GM18507 (cell line): ENCODE results near the gene GID8.
A peak's percentile ranks its signal among the peaks of the same experiment; 100 is the strongest.
"Not testable (repeated sequence)": the region's sequence is repeated elsewhere in the genome, so short reads cannot be mapped to it uniquely, and the experiment has no call there.

Experiments used
- DNase-seq: peaks from one replicate; pipeline ENCODE4 v3.0.0; 2011; ENCODE audit warnings: low read depth; ENCODE audit not compliant: insufficient read length; ENCODE audit errors: extremely low spot score
- FAIRE-seq: peaks from 2 replicates; lab custom pipeline; 2011; peaks lifted over from hg19 to GRCh38; lab: Jason Lieb, UNC

Gene GID8

GRCh38 chr20:62918147-62918546 is 19.8 kb upstream of the GID8 start:
- FAIRE-seq: peak; percentile 12
- DNase-seq: no peak

GRCh38 chr20:62918831-62919230 is 19.1 kb upstream of the GID8 start:
- no peak for DNase-seq
- no peak for FAIRE-seq

- DNase-seq: no peak
- FAIRE-seq: no peak
Measured at GRCh38 chr20:62920039-62920645, 17.8 kb upstream of the GID8 start.

GRCh38 chr20:62921119-62921687 is 16.7 kb upstream of the GID8 start:
- FAIRE-seq: peak; percentile 31
- no peak for DNase-seq

GRCh38 chr20:62922451-62922921 is 15.5 kb upstream of the GID8 start:
- no peak for DNase-seq
- FAIRE-seq: no peak

- FAIRE-seq, DNase-seq: not testable (repeated sequence)
Measured at GRCh38 chr20:62923059-62923668, 14.8 kb upstream of the GID8 start.

GRCh38 chr20:62923669-62924441 is 14.1 kb upstream of the GID8 start:
- FAIRE-seq (no peak), DNase-seq (no peak)

GRCh38 chr20:62924442-62925075 is 13.4 kb upstream of the GID8 start:
- FAIRE-seq (no peak), DNase-seq (no peak)

- DNase-seq: no peak
- FAIRE-seq: no peak
Measured at GRCh38 chr20:62925076-62925419, 12.9 kb upstream of the GID8 start.

GRCh38 chr20:62925420-62926228 is 12.3 kb upstream of the GID8 start:
- FAIRE-seq (no peak), DNase-seq (no peak)

- FAIRE-seq: peak; percentile 80
- DNase-seq: peak; percentile 96
Measured at GRCh38 chr20:62926229-62927127, 11.5 kb upstream of the GID8 start, which contains the start of gene DIDO1. DIDO1 (minus strand) TSS chr20:62926505.

- FAIRE-seq (no peak), DNase-seq (no peak)
Measured at GRCh38 chr20:62927128-62927705, 10.7 kb upstream of the GID8 start.

GRCh38 chr20:62928246-62928939 is 9.6 kb upstream of the GID8 start:
- DNase-seq (no peak), FAIRE-seq (no peak)

GRCh38 chr20:62929051-62929538 is 8.9 kb upstream of the GID8 start:
- FAIRE-seq (peak; percentile 18), DNase-seq (no peak)

GRCh38 chr20:62931464-62931863 is 6.5 kb upstream of the GID8 start:
- FAIRE-seq: no peak
- no peak for DNase-seq

GRCh38 chr20:62933966-62934365 is 4.0 kb upstream of the GID8 start:
- no peak for DNase-seq
- FAIRE-seq: no peak
